ENCODE measurements around the gene IBTK.
"Not testable (repeated sequence)": the region's sequence is repeated elsewhere in the genome, so short reads cannot be mapped to it uniquely, and the experiment has no call there.

IBTK gene

DNA sequence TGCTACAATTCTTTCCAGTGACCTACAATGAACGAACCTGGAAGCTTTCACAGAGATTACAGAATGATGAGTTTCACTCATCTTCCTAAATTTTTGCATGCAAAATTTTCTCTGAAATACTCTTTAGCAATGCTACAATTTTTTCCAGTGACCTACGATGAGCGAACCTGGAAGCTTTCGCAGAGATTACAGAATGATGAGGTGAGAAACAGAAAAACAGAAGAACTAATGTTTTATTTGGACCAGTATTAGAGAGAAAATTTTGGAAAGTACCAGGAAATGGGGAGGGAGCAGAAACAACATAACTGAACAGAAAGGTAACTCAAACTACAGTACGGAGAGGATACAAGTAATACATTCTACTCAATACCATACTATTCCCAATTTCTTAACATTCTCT is 75.0 kb downstream of the IBTK start:
- DNase-seq (ENCODE audit: low spot score): no peak

DNA sequence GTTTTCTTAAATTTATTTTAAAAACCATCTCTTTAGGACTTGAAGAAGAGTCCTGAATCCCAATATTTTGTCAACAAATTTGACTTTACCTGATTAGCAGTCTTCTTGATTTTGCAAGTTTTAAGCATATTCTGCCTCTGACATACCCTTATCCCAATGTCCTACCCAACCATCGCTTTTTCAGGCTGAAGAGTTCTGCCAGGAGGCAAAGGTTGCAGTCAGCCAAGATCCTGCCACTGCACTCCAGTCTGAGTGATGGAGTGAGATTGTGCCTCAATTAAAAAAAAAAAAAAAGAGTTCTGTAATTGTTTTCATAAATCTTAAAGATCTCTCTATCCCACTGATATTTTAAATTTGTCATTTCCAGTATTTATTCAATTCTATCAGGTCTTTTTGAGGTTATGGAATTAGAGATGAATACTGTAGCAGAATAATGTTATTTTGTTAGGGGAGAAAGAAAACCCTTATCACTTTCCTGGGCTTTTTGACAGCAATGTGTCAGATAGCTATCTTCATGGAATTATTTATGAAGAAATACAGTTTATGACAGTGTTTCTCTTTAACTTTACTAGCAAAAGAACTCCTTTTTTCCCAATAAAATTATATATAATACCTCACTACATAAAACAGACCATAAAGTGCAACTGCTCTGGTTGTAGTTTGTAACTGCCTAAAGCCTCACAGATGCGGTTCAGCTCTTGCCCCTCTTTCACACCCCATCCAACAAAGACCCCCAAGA is 78.2 kb downstream of the IBTK start:
- DNase-seq (ENCODE audit: low spot score): no peak

DNA sequence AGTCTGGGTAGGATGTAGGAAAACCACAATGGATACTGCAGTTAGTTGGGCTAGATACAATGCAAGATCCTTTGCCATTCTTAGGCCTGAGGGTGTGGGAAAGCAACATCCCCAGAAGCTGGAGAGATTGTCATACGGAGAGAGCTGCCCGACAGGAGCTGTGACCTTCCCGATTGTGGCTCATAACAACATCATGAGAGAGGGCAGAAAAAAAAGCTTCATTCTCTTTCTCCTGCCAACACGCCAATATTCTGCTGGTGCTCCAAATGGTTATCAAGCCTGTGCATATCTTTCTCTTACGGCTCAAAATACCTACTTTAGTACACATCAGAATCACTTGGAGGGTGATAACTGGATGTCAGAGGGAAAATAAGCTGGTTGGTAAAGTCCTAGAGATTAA is 81.1 kb downstream of the IBTK start:
- DNase-seq (ENCODE audit: low spot score): no peak

DNA sequence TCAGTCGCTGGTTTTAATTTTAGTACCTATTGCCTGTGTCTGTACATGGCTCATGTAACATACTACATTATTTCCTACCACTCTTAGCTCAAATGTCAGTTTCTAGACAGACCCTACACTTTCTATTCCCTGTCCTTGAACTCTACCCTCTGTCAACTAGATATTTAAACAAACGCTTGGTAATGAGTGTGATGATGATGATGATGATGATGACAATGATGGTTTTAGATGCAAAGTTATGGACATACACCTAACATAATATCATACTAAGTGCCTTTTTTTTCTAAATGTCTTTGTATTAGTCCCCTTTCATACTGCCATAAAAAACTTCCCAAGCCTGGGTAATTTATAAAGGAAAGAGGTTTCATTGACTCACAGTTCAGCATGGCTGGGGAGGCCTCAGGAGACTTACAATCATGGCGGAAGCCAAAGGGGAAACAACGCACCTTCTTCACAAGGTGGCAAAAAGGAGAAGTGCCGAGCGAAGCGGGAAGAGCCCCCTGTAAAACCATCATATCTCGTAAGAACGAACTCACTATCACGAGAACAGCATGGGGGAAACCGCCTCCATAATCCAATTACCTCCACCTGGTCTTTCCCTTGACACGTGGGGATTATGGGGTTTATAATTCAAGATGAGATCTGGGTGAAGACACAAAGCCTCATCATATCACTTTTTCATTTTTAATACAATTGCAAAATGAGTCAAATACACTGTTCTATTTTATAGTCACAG is 87.1 kb downstream of the IBTK start:
- no peak for DNase-seq (ENCODE audit: low spot score)

DNA sequence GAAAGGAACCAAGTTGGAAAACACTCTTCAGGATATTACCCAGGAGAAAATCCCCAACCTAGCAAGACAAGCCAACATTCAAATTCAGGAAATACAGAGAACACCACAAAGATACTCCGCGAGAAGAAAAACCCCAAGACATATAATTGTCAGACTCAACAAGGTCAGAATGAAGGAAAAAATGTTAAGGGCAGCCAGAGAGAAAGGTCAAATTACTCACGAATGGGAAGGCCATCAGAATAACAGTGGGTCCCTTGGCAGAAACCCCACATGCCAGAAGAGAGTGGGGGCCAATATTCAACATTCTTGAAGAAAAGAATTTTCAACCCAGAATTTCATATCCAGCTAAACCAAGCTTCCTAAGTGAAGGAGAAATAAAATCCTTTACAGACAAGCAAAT is 94.8 kb downstream of the IBTK start:
- DNase-seq (ENCODE audit: low spot score): not testable (repeated sequence)

- not testable (repeated sequence) for DNase-seq (ENCODE audit: low spot score)
Observed at GRCh38 chr6:82151147-82151546, 96.4 kb downstream of the IBTK start.

- DNase-seq (ENCODE audit: low spot score): no peak
Observed at GRCh38 chr6:82145926-82146452, 101.6 kb downstream of the IBTK start.

DNA sequence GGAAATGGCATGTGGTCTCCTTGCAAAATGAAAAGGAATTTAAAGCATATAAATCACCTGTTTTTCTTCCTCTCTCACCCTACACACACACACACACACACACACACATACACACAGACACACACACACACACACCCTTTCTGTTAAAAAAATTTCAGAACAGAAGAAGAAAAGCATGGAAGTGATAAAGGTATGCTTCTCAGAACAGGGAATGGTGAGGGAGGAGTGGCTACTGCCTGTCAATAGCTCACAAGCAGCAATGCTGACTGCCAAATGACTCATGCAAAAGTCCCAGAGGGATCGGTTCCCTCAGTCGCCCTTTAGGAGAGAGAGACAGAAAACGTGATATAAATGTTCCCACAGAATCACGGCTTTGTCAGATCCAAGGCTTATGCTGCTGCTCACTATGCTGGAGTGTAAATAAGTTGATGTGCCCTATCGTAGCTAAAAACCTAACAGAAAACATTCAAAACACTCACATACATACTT is 102.6 kb downstream of the IBTK start:
- peak; percentile 60 for DNase-seq (ENCODE audit: low spot score)

DNA sequence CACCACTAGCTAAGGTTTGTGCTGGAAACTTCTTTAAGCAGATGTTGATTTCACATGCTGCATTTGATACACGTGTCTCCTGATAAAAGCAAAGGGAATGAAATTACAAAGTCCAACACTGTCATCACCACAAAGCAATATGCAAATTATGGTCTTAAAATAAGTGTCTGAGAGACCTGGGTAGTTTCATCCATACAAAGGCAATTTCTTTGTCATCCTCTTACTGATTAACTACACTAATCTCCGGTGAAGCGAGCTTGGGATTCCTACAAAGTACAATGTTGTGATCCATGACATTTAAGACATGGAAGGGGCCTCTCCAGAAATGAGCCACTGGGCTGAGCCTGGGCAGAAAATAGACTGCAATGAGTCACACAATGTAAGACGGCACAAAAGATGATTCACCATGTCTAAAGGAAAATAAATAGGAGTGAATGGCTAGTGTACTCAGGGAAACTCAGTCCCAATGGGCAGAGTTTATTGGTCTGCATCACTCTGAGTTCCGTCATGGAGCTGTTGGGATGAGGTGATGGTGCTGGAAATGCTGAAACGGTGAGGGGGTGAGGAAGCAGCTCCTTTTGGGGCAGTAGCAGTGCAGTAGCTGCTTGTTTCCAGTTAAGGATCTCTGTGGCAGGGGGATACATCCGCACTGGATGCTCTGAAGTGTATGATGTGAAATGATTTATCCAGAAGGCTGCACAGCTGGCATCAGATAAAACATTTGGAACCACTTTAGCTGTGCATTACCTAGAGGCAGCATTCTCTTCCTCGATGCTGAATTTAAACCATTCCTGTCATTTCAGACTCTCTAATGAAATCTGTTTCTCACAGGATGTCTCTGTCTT is 103.3 kb downstream of the IBTK start:
- peak; percentile 81 for DNase-seq (ENCODE audit: low spot score)

GRCh38 chr6:82143041-82143481 is 104.5 kb downstream of the IBTK start:
- DNase-seq (ENCODE audit: low spot score): peak; percentile 66

DNA sequence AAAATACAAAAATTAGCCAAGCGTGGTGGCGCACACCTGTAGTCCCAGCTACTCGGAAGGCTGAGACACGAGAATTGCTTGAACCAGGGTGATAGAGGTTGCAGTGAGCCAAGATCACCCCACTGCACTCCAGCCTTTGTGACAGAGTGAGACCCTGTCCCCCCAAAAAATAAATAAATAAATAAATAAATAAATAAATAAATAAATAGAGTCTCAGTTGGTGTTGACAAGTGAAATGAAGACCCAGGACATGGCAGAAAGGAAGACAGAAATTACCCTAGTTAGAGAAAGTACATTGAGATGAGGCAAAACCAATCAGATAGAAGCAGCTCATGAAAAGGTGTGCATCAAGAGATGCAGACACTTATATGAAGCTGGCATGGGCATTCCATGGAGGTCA is 105.0 kb downstream of the IBTK start:
- DNase-seq (ENCODE audit: low spot score): no peak

DNA sequence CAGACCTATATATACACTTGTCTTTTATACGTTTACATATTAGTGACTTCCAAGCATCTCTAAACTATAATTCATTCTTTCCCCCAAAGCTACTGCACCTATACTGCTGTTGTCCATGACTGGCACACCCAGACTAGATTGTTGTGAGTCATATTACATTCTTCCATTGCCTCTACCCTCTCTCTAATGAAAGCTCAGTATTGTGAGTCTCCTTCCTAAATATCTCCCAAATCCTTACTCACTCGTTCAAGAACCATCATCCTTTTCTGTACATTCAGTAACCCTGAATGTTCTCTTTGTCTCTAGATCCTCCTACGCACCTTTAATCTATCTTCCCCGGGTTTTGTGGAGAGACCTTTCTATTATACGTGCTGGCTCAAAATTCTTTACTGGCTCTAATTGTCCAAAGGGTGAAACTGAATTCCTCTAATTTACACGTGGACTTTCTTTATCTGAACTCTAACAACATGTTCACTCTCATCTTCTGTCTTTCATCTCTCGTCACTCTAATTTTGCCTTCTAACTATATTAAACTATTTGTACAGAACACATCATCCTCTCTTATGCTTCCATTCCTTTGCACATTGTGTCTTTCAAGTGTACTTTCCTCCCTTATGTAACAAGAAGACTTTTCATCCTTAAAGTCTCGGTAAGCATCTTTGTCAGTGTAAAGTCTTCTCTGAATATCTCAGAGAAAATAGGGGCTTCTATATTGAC is 109.3 kb downstream of the IBTK start:
- DNase-seq (ENCODE audit: low spot score): no peak

DNA sequence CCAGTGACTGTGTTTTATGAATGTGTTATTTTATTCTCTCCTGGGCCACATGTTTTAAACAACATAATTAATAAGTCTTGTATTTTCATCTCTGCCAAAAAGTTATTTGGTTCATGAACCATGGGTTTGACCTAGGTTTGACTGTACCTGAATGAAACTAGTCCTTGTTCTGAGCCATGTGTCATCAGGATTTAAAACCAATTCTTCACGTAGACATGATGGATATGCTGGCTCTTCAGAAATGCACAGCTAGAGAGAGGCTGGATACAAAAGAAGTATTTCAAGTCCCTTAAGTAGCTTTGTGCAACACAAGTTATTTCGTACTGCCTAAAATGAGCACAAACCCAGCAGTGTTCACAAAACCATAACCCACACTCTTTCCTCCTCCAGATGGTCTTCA is 116.1 kb downstream of the IBTK start:
- no peak for DNase-seq (ENCODE audit: low spot score)

DNA sequence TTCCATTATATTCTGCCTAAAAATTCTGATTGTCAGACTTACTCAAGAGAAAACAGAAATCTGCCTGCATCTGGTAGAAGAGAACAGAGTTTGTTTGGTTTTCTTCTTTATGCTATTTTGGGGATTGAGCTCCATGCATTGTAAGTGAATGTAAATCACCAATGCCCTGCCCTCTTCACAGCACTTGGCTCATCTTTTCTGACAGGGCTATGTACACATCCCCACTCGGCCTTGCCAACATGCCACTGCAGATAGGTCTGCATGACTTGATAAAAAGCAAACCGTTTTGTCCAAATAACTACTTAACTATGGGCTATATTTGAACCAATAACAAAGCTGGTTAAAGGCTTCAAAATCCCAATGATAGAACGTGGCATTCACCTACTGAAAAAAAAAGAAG is 117.7 kb downstream of the IBTK start:
- no peak for DNase-seq (ENCODE audit: low spot score)

GRCh38 chr6:82128973-82129372 is 118.6 kb downstream of the IBTK start:
- not testable (repeated sequence) for DNase-seq (ENCODE audit: low spot score)

- DNase-seq (ENCODE audit: low spot score): no peak
Observed at GRCh38 chr6:82123632-82124031, 123.9 kb downstream of the IBTK start.
